H1 (cell line): ENCODE results near the gene TP63. TPM values are rescaled to one million over a fixed set of nuclear protein-coding genes. Genes with fewer than 3 reads are reported as not detected.

Experiments used
- CTCF ChIA-PET: fragments of 300-600 bp; sonication (Branson Sonifier 250); formaldehyde crosslinking; loops from one replicate; lab custom pipeline; 2021; ENCODE audit not compliant: partially characterized antibody; lab: Charles Lee
- POLR2A ChIA-PET: fragments of 300-600 bp; sonication (Branson Sonifier 250); formaldehyde crosslinking; loops from one replicate; lab custom pipeline; 2021; ENCODE audit warnings: inconsistent platforms; ENCODE audit not compliant: partially characterized antibody; lab: Charles Lee
- DNase-seq, 2 experiments: peaks; one replicate each; pipeline versions ENCODE4 v3.0.0 to v3.0.0-alpha.2; 2010 to 2022; ENCODE audit warnings: low spot score in 2 of 2, low read depth in 1 of 2, mixed read lengths in 1 of 2
- FAIRE-seq: peaks from 2 replicates; lab custom pipeline; 2011; peaks lifted over from hg19 to GRCh38; lab: Jason Lieb, UNC
- H2AFZ ChIP-seq: 2 replicates; pipeline ENCODE4 v1.8.1; 2012; ENCODE audit warnings: low read length, inconsistent platforms
- H2AK5ac ChIP-seq: 2 replicates; pipeline ENCODE4 v1.6.1; 2013; ENCODE audit warnings: low read depth, low read length
- H2BK120ac ChIP-seq: replicated peaks from 2 replicates; pipeline ENCODE3; 2013; ENCODE audit warnings: low read depth, low read length, inconsistent platforms
- H2BK12ac ChIP-seq: 2 replicates; pipeline ENCODE4 v1.6.1; 2013; ENCODE audit warnings: low read depth, low read length
- H2BK15ac ChIP-seq: 2 replicates; pipeline ENCODE4 v1.6.1; 2013; ENCODE audit warnings: low read length
- H2BK20ac ChIP-seq: 2 replicates; pipeline ENCODE4 v1.6.1; 2013; ENCODE audit warnings: low read length
- H2BK5ac ChIP-seq: 2 replicates; pipeline ENCODE4 v1.6.1; 2013; ENCODE audit warnings: low read depth, low read length
- H3K14ac ChIP-seq: 2 replicates; pipeline ENCODE4 v1.6.1; 2013; ENCODE audit warnings: inconsistent platforms; ENCODE audit not compliant: insufficient read length
- H3K18ac ChIP-seq: 2 replicates; pipeline ENCODE4 v1.6.1; 2013; ENCODE audit warnings: low read length; ENCODE audit errors: extremely low read depth
- H3K23ac ChIP-seq: 2 replicates; pipeline ENCODE4 v1.6.1; 2013; ENCODE audit warnings: inconsistent platforms; ENCODE audit not compliant: insufficient read length
- H3K23me2 ChIP-seq: 2 replicates; pipeline ENCODE4 v1.6.1; 2013; ENCODE audit warnings: low read depth, low read length
- H3K27ac ChIP-seq: 2 replicates; pipeline ENCODE4 v1.6.1; 2011; ENCODE audit warnings: low read depth, low read length, inconsistent platforms
- H3K27me3 ChIP-seq, 4 experiments: replicated peaks in 1 of 4; 1 replicate in 1 of 4; 2 replicates in 3 of 4; pipeline versions ENCODE4 v1.6.1 to v1.8.1; 2011 to 2013; ENCODE audit warnings: low read length in 3 of 4, mild to moderate bottlenecking in 3 of 4, inconsistent platforms in 2 of 4, mixed read lengths in 2 of 4, moderate library complexity in 1 of 4; ENCODE audit not compliant: control insufficient read depth in 3 of 4, insufficient read depth in 3 of 4; ENCODE audit errors: extremely low read depth in 1 of 4
- H3K36me3 ChIP-seq, 4 experiments: 2 replicates each; pipeline versions ENCODE4 v1.6.1 to v1.8.1; 2011 to 2013; ENCODE audit warnings: mild to moderate bottlenecking in 4 of 4, low read length in 3 of 4, moderate library complexity in 2 of 4, control low read depth in 1 of 4, inconsistent platforms in 1 of 4; ENCODE audit not compliant: insufficient read depth in 4 of 4, control insufficient read depth in 2 of 4
- H3K4ac ChIP-seq: replicated peaks from 2 replicates; pipeline ENCODE3; 2013; ENCODE audit warnings: low read length, low read depth, mixed read lengths, inconsistent platforms; ENCODE audit not compliant: insufficient read length
- H3K4me1 ChIP-seq, 4 experiments: replicated peaks in 1 of 4; 1 replicate in 1 of 4; 2 replicates in 3 of 4; pipeline versions ENCODE4 v1.6.1 to v1.8.1; 2011 to 2013; ENCODE audit warnings: low read length in 3 of 4, inconsistent platforms in 2 of 4, mixed read lengths in 1 of 4; ENCODE audit not compliant: insufficient read depth in 4 of 4, control insufficient read depth in 3 of 4
- H3K4me2 ChIP-seq, 2 experiments: 2 replicates each; pipeline versions ENCODE4 v1.6.1 to v1.8.1; 2011 to 2013; ENCODE audit warnings: low read depth in 2 of 2, low read length in 2 of 2, control low read depth in 1 of 2, inconsistent platforms in 1 of 2, mild to moderate bottlenecking in 1 of 2; ENCODE audit not compliant: insufficient read depth in 1 of 2
- H3K4me3 ChIP-seq, 4 experiments: fragments of 200-600, 300-600 bp in 1 of 4; sonication (generic), shearing (Covaris generic), sonication (Bioruptor Twin) in 1 of 4; 2 replicates each; pipeline versions ENCODE4 v1.5.1 to v1.8.1; 2011 to 2016; ENCODE audit warnings: low read length in 4 of 4, low read depth in 3 of 4, control low read depth in 2 of 4, inconsistent platforms in 2 of 4, mild to moderate bottlenecking in 2 of 4, mixed read lengths in 1 of 4, moderate library complexity in 1 of 4; ENCODE audit not compliant: insufficient read depth in 2 of 4; ENCODE audit errors: extremely low read depth in 1 of 4
- H3K56ac ChIP-seq: replicated peaks from 2 replicates; pipeline ENCODE3; 2013; ENCODE audit warnings: low read depth, mild to moderate bottlenecking, mixed read lengths, low read length, inconsistent platforms; ENCODE audit not compliant: insufficient read length
- H3K79me1 ChIP-seq: 2 replicates; pipeline ENCODE4 v1.6.1; 2013; ENCODE audit warnings: low read depth, low read length, control low read depth
- H3K79me2 ChIP-seq, 2 experiments: 2 replicates each; pipeline versions ENCODE4 v1.6.1 to v1.8.1; 2012 to 2013; ENCODE audit warnings: low read length in 2 of 2, mild to moderate bottlenecking in 2 of 2, inconsistent platforms in 1 of 2; ENCODE audit not compliant: insufficient read depth in 2 of 2, control insufficient read depth in 1 of 2
- H3K9ac ChIP-seq, 4 experiments: replicated peaks in 1 of 4; 1 replicate in 1 of 4; 2 replicates in 3 of 4; pipeline versions ENCODE4 v1.6.1 to v1.8.1; 2011 to 2013; ENCODE audit warnings: low read depth in 3 of 4, low read length in 3 of 4, control low read depth in 2 of 4, mild to moderate bottlenecking in 2 of 4, moderate library complexity in 2 of 4, inconsistent platforms in 1 of 4; ENCODE audit errors: extremely low read depth in 1 of 4
- H3K9me3 ChIP-seq, 2 experiments: 2 replicates each; pipeline versions ENCODE4 v1.6.1 to v1.8.1; 2012 to 2013; ENCODE audit warnings: mild to moderate bottlenecking in 2 of 2, moderate library complexity in 2 of 2, control low read depth in 1 of 2, inconsistent platforms in 1 of 2, low read depth in 1 of 2, low read length in 1 of 2, mixed read lengths in 1 of 2; ENCODE audit not compliant: insufficient read depth in 2 of 2
- H4K20me1 ChIP-seq, 2 experiments: replicated peaks in 1 of 2; 2 replicates each; pipeline versions ENCODE3 to v1.8.1; 2011 to 2013; ENCODE audit warnings: inconsistent platforms in 2 of 2, low read length in 2 of 2, mild to moderate bottlenecking in 1 of 2; ENCODE audit not compliant: insufficient read depth in 2 of 2, control insufficient read depth in 1 of 2
- H4K5ac ChIP-seq: 2 replicates; pipeline ENCODE4 v1.6.1; 2013; ENCODE audit warnings: low read length, low read depth, mixed read lengths, inconsistent platforms; ENCODE audit not compliant: insufficient read length
- H4K8ac ChIP-seq: 2 replicates; pipeline ENCODE4 v1.8.0; 2013; ENCODE audit warnings: mild to moderate bottlenecking, moderate library complexity, low read length, inconsistent platforms; ENCODE audit not compliant: insufficient read depth; ENCODE audit errors: extremely low read depth
- H4K91ac ChIP-seq: replicated peaks from 2 replicates; pipeline ENCODE3; 2013; ENCODE audit warnings: low read length, mixed read lengths, inconsistent platforms; ENCODE audit not compliant: insufficient read length
- CHD1 ChIP-seq: IDR thresholded peaks from 2 replicates; pipeline ENCODE4 v1.6.1; 2012; ENCODE audit warnings: low read depth, low read length, improper control_type of control experiment
- CHD2 ChIP-seq: IDR thresholded peaks from 2 replicates; pipeline ENCODE4 v1.6.1; 2012; ENCODE audit warnings: low read length, improper control_type of control experiment
- CREB1 ChIP-seq: IDR thresholded peaks from 2 replicates; pipeline ENCODE4 v1.6.1; 2012; ENCODE audit warnings: inconsistent platforms
- HDAC2 ChIP-seq, 2 experiments: fragments of 300-600 bp in 1 of 2; sonication (generic) in 1 of 2; IDR thresholded peaks; 2 replicates each; pipeline ENCODE4 v1.6.1; 2011 to 2012; ENCODE audit warnings: low read depth in 2 of 2, low read length in 2 of 2, mild to moderate bottlenecking in 2 of 2, moderate library complexity in 2 of 2, borderline replicate concordance in 1 of 2, inconsistent platforms in 1 of 2
- KDM5A ChIP-seq: fragments of 200-600 bp; IDR thresholded peaks from 2 replicates; pipeline ENCODE4 v1.7.1; 2012; ENCODE audit warnings: mild to moderate bottlenecking, low read length, inconsistent platforms, mixed read lengths
- MAFK ChIP-seq: IDR thresholded peaks from 2 replicates; pipeline ENCODE4 v1.6.1; 2012; ENCODE audit warnings: low read depth, mild to moderate bottlenecking, improper control_type of control experiment, low read length
- RFX5 ChIP-seq: IDR thresholded peaks from 2 replicates; pipeline ENCODE4 v1.6.1; 2011; ENCODE audit warnings: low read depth, low read length, improper control_type of control experiment, borderline replicate concordance
- SAP30 ChIP-seq: fragments of 300-600 bp; sonication (generic); IDR thresholded peaks from 2 replicates; pipeline ENCODE4 v1.7.1; 2012; ENCODE audit warnings: low read length, moderate library complexity, mild to moderate bottlenecking, inconsistent platforms; ENCODE audit not compliant: insufficient read depth, insufficient replicate concordance
- TAF7 ChIP-seq: optimal IDR thresholded peaks from 2 replicates; pipeline ENCODE3; 2011; ENCODE audit warnings: low read depth, mild to moderate bottlenecking, inconsistent platforms, low read length, moderate library complexity, borderline replicate concordance
- WGBS, 2 experiments: shearing (Covaris generic) in 1 of 2; methylation state at CpG; one replicate each; pipeline versions ENCODE4 v1.1.6 to v1.1.7; 2013 to 2015; ENCODE audit warnings: low lambda C conversion rate in 2 of 2, mixed read lengths in 2 of 2, inconsistent platforms in 1 of 2, low coverage in 1 of 2, missing lambda C conversion rate in 1 of 2; ENCODE audit not compliant: insufficient replicate concordance in 2 of 2, insufficient coverage in 1 of 2, insufficient read length in 1 of 2; ENCODE audit errors: extremely low coverage in 1 of 2, missing lambda C conversion rate in 1 of 2; 5-methylcytosine and 5-hydroxymethylcytosine counted together
- polyA plus RNA-seq, 7 experiments: library from polyadenylated mRNA; depleted of rRNA in 3 of 7; stranded (reverse) in 5 of 7; unstranded in 2 of 7; fragments of >200 nt in 5 of 7; fragments of 200-250 nt in 2 of 7; gene quantifications; 1 replicate in 5 of 7; 2 replicates in 1 of 7; 4 replicates in 1 of 7; pipeline versions ENCODE4 v1.2.1 to v1.2.3, GENCODE V29; 2011 to 2013; ENCODE audit warnings: missing spikeins in 2 of 7, mixed read lengths in 2 of 7
- total RNA-seq: library from RNA; stranded (reverse); fragmentation: NEBNext Ultra II Directional; extraction: Animal tissue kit (Norgen Biotek cat#: 25700); gene quantifications from 2 replicates; pipeline ENCODE4 v1.2.1, GENCODE V29; 2021
- TF ChIP-seq, protein P1 (sequence below), 3 experiments: IDR thresholded peaks; 1 replicate in 2 of 3; 2 replicates in 1 of 3; pipeline versions ENCODE4 v1.5.1 to v1.6.1; 2011; ENCODE audit warnings: low read length in 3 of 3, mild to moderate bottlenecking in 3 of 3, inconsistent platforms in 2 of 3, low read depth in 1 of 3, moderate library complexity in 1 of 3; ENCODE audit not compliant: insufficient read depth in 1 of 3; ENCODE audit errors: control extremely low read depth in 1 of 3

TP63 gene
- total and polyA plus RNA-seq, 2 of the 8 experiments (the other 6 are each of a cell fraction or from before 2014, with no cell fraction given) = not detected

DNA sequence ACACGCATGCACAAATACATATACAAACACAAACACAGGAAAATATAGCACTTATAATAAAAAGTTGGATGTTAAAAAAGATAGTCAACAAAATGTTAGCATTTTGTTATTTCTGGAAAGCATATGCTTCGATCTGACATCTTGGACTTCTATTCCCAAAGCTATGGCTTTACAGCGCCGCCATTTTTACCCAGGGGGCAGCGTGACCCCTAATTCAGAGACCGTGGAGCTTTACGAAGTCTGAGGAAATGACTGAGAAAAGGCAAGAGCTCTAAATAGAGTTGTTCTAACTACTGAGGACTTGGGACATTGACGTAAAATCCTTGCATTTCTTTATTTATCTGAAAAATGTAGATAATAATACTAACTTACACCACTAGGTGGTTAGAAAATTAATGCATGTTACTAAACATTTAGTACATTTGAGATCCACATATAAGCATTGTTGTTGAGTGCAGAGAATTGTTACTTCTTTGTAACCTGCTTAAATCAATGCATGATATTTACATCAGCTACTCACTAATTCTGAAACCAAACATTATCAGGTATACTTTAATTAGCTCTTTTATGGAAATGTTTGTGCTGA lies 155.4 kb downstream of the TP63 start:
- CTCF ChIA-PET = interaction anchor here (0.7 to 2.7 kb wide), 14 partner anchors 10 to 525 kb away, joined by 3 to 13 read pairs (median 3); no protein-coding TSS in a partner anchor
- FAIRE-seq = no peak
- no peak for DNase-seq
- no peaks in the 10 kb centered on the region for H3K36me3 ChIP-seq
- H2BK15ac ChIP-seq = no peak overlapping the region
- H2AFZ ChIP-seq = no peak overlapping the region
- no peak overlapping the region for H2BK5ac ChIP-seq
- no peaks in the 10 kb centered on the region for H3K79me2 ChIP-seq
- H4K91ac ChIP-seq = no peak overlapping the region
- no peak overlapping the region for H4K5ac ChIP-seq
- no peak overlapping the region for H3K14ac ChIP-seq
- no peak overlapping the region for H3K9ac ChIP-seq
- H2BK20ac ChIP-seq = no peak overlapping the region
- H3K27ac ChIP-seq = no peak overlapping the region
- no peak overlapping the region for H3K56ac ChIP-seq
- H3K79me1 ChIP-seq = no peaks in the 10 kb centered on the region
- H4K8ac ChIP-seq = no peak overlapping the region
- no peaks in the 10 kb centered on the region for H3K9me3 ChIP-seq
- no peak overlapping the region for H2BK12ac ChIP-seq
- no peak overlapping the region for H3K18ac ChIP-seq
- H3K4me1 ChIP-seq = no peaks in the 10 kb centered on the region; a peak in 1 of 7 replicates
- H4K20me1 ChIP-seq = no peaks in the 10 kb centered on the region
- no peak overlapping the region for H3K23ac ChIP-seq
- POLR2A ChIA-PET = no interaction called here
- H3K23me2 ChIP-seq = no peaks in the 10 kb centered on the region; the same call in 1 of the 2 replicates
- H3K4ac ChIP-seq = no peak overlapping the region
- 84% methylated on average over 8 of the region's 8 CpGs; no CpG with 5 or more reads in 1 of the 2 experiments for WGBS, 2 experiments
- no peak overlapping the region for H2AK5ac ChIP-seq
- no peak overlapping the region for H3K4me3 ChIP-seq
- peaks cover 0 to 2% (median 0%) of the 10 kb centered on the region in 4 experiments; a peak in 1 of 7 replicates for H3K27me3 ChIP-seq
- H2BK120ac ChIP-seq = no peak overlapping the region
- H3K4me2 ChIP-seq = no peak overlapping the region
- TF ChIP-seq CHD2 (no peak), TAF7 (no peak), CHD1 (no peak), RFX5 (no peak), CREB1 (no peak), SAP30 (no peak), HDAC2 (IDR thresholded peaks at IDR 0.05; ENCODE audit: borderline replicate concordance in 1 of 2, low read depth in 2 of 2, low read length in 2 of 2) (no peak), MAFK (no peak), KDM5A (no peak)
- TF ChIP-seq, protein P1, sequence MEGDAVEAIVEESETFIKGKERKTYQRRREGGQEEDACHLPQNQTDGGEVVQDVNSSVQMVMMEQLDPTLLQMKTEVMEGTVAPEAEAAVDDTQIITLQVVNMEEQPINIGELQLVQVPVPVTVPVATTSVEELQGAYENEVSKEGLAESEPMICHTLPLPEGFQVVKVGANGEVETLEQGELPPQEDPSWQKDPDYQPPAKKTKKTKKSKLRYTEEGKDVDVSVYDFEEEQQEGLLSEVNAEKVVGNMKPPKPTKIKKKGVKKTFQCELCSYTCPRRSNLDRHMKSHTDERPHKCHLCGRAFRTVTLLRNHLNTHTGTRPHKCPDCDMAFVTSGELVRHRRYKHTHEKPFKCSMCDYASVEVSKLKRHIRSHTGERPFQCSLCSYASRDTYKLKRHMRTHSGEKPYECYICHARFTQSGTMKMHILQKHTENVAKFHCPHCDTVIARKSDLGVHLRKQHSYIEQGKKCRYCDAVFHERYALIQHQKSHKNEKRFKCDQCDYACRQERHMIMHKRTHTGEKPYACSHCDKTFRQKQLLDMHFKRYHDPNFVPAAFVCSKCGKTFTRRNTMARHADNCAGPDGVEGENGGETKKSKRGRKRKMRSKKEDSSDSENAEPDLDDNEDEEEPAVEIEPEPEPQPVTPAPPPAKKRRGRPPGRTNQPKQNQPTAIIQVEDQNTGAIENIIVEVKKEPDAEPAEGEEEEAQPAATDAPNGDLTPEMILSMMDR (IDR thresholded peaks at IDR 0.05; ENCODE audit: control extremely low read depth in 1 of 3, insufficient read depth in 1 of 3, low read depth in 1 of 3, low read length in 3 of 3) = peak; percentile 23 to 34 (median 26); a peak in 3 of 4 replicates
